Left ventricle myocardium inferior (tissue), 1 donor: ENCODE results near the gene KRTAP10-7. TPM values are rescaled to one million over a fixed set of nuclear protein-coding genes. Genes with fewer than 3 reads are reported as not detected.
"Not testable (repeated sequence)": the region's sequence is repeated elsewhere in the genome, so short reads cannot be mapped to it uniquely, and the experiment has no call there.

Source experiments
- DNase-seq: peaks from one replicate; pipeline ENCODE4 v3.0.0-alpha.2; 2020
- H3K27ac ChIP-seq: fragments of 200-600 bp; replicated peaks from 2 replicates; pipeline ENCODE4 v1.8.0; 2021
- H3K27me3 ChIP-seq: fragments of 200-600 bp; 2 replicates; pipeline ENCODE4 v1.8.0; 2021; ENCODE audit warnings: low read depth
- H3K36me3 ChIP-seq: fragments of 200-600 bp; 2 replicates; pipeline ENCODE4 v1.8.0; 2021
- H3K4me1 ChIP-seq: fragments of 200-600 bp; 2 replicates; pipeline ENCODE4 v1.8.0; 2021
- H3K4me3 ChIP-seq: fragments of 200-600 bp; 2 replicates; pipeline ENCODE4 v1.8.0; 2021; ENCODE audit warnings: mild to moderate bottlenecking, moderate library complexity
- H3K9me3 ChIP-seq: fragments of 200-600 bp; replicated peaks from 2 replicates; pipeline ENCODE4 v1.8.0; 2021
- CTCF ChIP-seq: fragments of 200-600 bp; IDR thresholded peaks from 2 replicates; pipeline ENCODE4 v1.8.0; 2021; ENCODE audit warnings: antibody characterized with exemption, mild to moderate bottlenecking, borderline replicate concordance
- intact Hi-C: fragments of 100-400 bp; cut with micrococcal nuclease; formaldehyde crosslinking; loops from one replicate; pipeline ENCODE4 v1.11.0; 2022
- total RNA-seq: library from RNA; stranded (reverse); fragmentation: NEBNext Ultra II Directional; extraction: Animal tissue kit (Norgen Biotek cat#: 25700); gene quantifications from one replicate; pipeline ENCODE4 v1.2.1, GENCODE V29; 2021
- donor health status: DM: no; HTN: yes; CAD: no; lungs with severe emphysema.

Gene KRTAP10-7
- total RNA-seq, 1 donor from 2014 or later = not detected

- peaks cover 56% of the 10 kb centered on the region for H3K27me3 ChIP-seq
- DNase-seq = no peak
- no peaks in the 10 kb centered on the region for H3K36me3 ChIP-seq
- no peaks in the 10 kb centered on the region for H3K4me1 ChIP-seq
- H3K4me3 ChIP-seq = no peak overlapping the region
- H3K9me3 ChIP-seq = peaks cover 15% of the 10 kb centered on the region
- no peak for TF ChIP-seq CTCF
- intact Hi-C loops = no loop called here
- H3K27ac ChIP-seq = no peak overlapping the region
These were observed 2.1 kb downstream of the KRTAP10-7 start for GRCh38 chr21:44602463-44602850.

GRCh38 chr21:44603109-44603875 is 2.9 kb downstream of the KRTAP10-7 start:
- no peak for TF ChIP-seq CTCF
- H3K9me3 ChIP-seq = peaks cover 12% of the 10 kb centered on the region
- no peaks in the 10 kb centered on the region for H3K4me1 ChIP-seq
- no peak overlapping the region for H3K27ac ChIP-seq
- peaks cover 52% of the 10 kb centered on the region for H3K27me3 ChIP-seq
- intact Hi-C loops = no loop called here
- no peaks in the 10 kb centered on the region for H3K36me3 ChIP-seq
- no peak overlapping the region for H3K4me3 ChIP-seq
- no peak for DNase-seq

GRCh38 chr21:44603911-44604310 is 3.5 kb downstream of the KRTAP10-7 start:
- intact Hi-C loops = no loop called here
- no peak for TF ChIP-seq CTCF

GRCh38 chr21:44606495-44606894 is 6.1 kb downstream of the KRTAP10-7 start:
- peaks cover 28% of the 10 kb centered on the region for H3K27me3 ChIP-seq
- H3K36me3 ChIP-seq = no peaks in the 10 kb centered on the region
- no peak overlapping the region for H3K27ac ChIP-seq
- no peak for DNase-seq
- peaks cover 36% of the 10 kb centered on the region for H3K9me3 ChIP-seq
- H3K4me1 ChIP-seq = no peaks in the 10 kb centered on the region
- no peak for TF ChIP-seq CTCF
- H3K4me3 ChIP-seq = no peak overlapping the region
- intact Hi-C loops = no loop called here

More at GRCh38 chr21:44603911-44604310, 3.5 kb downstream of the KRTAP10-7 start:
- H3K4me1 ChIP-seq = no peaks in the 10 kb centered on the region
- no peak overlapping the region for H3K4me3 ChIP-seq
- peaks cover 10% of the 10 kb centered on the region for H3K9me3 ChIP-seq
- H3K36me3 ChIP-seq = no peaks in the 10 kb centered on the region
- no peak for DNase-seq
- peaks cover 48% of the 10 kb centered on the region for H3K27me3 ChIP-seq
- H3K27ac ChIP-seq = no peak overlapping the region

GRCh38 chr21:44609193-44609592 is 8.8 kb downstream of the KRTAP10-7 start:
- Histone ChIP-seq H3K27ac (no peak overlapping the region), H3K4me3 (no peak overlapping the region), H3K9me3 (peaks cover 41% of the 10 kb centered on the region), H3K36me3 (no peaks in the 10 kb centered on the region), H3K4me1 (no peaks in the 10 kb centered on the region), H3K27me3 (peaks cover 23% of the 10 kb centered on the region)
- TF ChIP-seq CTCF = no peak
- intact Hi-C loops = no loop called here
- DNase-seq = no peak

GRCh38 chr21:44610157-44610843 is 9.9 kb downstream of the KRTAP10-7 start:
- H3K4me1 ChIP-seq, H3K4me3 ChIP-seq, DNase-seq, H3K36me3 ChIP-seq, H3K27ac ChIP-seq, intact Hi-C loops: not testable (repeated sequence)
- peaks cover 22% of the 10 kb centered on the region for H3K27me3 ChIP-seq
- H3K9me3 ChIP-seq = peaks cover 41% of the 10 kb centered on the region
